A549 (cell line): ENCODE measurements around the gene OBP2A. TPM values are rescaled to one million over a fixed set of nuclear protein-coding genes. Genes with fewer than 3 reads are reported as not detected.

ENCODE experiments used
- ATAC-seq, 2 experiments: fragments of 200-7000 bp in 1 of 2; fragments of >200 bp in 1 of 2; cut with Nextera tagmentation in 1 of 2; cut with Tn5 transposase in 1 of 2; 3 replicates each; pipeline versions ENCODE4 v1.8.0 to v1.9.1; 2018 to 2020; ENCODE audit warnings: mild to moderate bottlenecking in 1 of 2, moderate library complexity in 1 of 2
- CTCF ChIA-PET: fragments of 300-600 bp; sonication (Branson Sonifier 250); formaldehyde crosslinking; extraction: SDS; loops from one replicate; lab custom pipeline; 2021; ENCODE audit warnings: antibody characterized with exemption, inconsistent platforms; lab: Yijun Ruan, JAX
- POLR2A ChIA-PET: fragments of 350-600 bp; formaldehyde crosslinking; extraction: SDS; loops from one replicate; lab custom pipeline; 2021; ENCODE audit warnings: antibody characterized with exemption, inconsistent platforms; lab: Yijun Ruan, JAX
- DNase-seq, 2 experiments: peaks; one replicate each; pipeline versions ENCODE4 v3.0.0 to v3.0.0-alpha.2; 2011 to 2016; ENCODE audit warnings: low read depth in 1 of 2, low spot score in 1 of 2
- FAIRE-seq: peaks from 2 replicates; lab custom pipeline; 2011; peaks lifted over from hg19 to GRCh38; lab: Jason Lieb, UNC
- H3K27ac ChIP-seq, 2 experiments: fragments of >200 bp; sonication (Bioruptor Twin); formaldehyde crosslinking; 3 replicates each; pipeline ENCODE4 v1.5.1; 2016 to 2017
- H3K4me1 ChIP-seq: fragments of >200 bp; sonication (Bioruptor Twin); formaldehyde crosslinking; 3 replicates; pipeline ENCODE4 v1.6.1; 2016
- H3K4me2 ChIP-seq: fragments of >200 bp; sonication (Bioruptor Twin); formaldehyde crosslinking; 3 replicates; pipeline ENCODE4 v1.6.1; 2016
- H3K4me3 ChIP-seq: fragments of >200 bp; sonication (Bioruptor Twin); formaldehyde crosslinking; 3 replicates; pipeline ENCODE4 v1.5.1; 2016
- H3K9me3 ChIP-seq: fragments of >200 bp; sonication (Bioruptor Twin); formaldehyde crosslinking; 3 replicates; pipeline ENCODE4 v1.6.1; 2016
- CBX2 ChIP-seq: fragments of 200-600 bp; sonication (generic); IDR thresholded peaks from 2 replicates; pipeline ENCODE4 v1.6.1; 2016; ENCODE audit warnings: low read depth, mild to moderate bottlenecking, borderline replicate concordance
- CTCF ChIP-seq: fragments of >200 bp; sonication (Bioruptor Twin); formaldehyde crosslinking; IDR thresholded peaks from 3 replicates; pipeline ENCODE4 v1.5.1; 2016
- E2F6 ChIP-seq: IDR thresholded peaks from 2 replicates; pipeline ENCODE4 v1.6.1; 2012; ENCODE audit warnings: low read depth, borderline replicate concordance
- EHMT2 ChIP-seq: fragments of 200-600 bp; sonication (generic); IDR thresholded peaks from 2 replicates; pipeline ENCODE4 v1.6.1; 2016; ENCODE audit warnings: antibody characterized with exemption, low read depth, mild to moderate bottlenecking, moderate library complexity
- EP300 ChIP-seq, 2 experiments: fragments of >200 bp; sonication (Bioruptor Twin); formaldehyde crosslinking; IDR thresholded peaks; 2 replicates in 1 of 2; 3 replicates in 1 of 2; pipeline ENCODE4 v1.6.1; 2016 to 2017
- ESRRA ChIP-seq: fragments of 150-350 bp; IDR thresholded peaks from 2 replicates; pipeline ENCODE4 v1.6.1; 2014; ENCODE audit warnings: mild to moderate bottlenecking, low read length, borderline replicate concordance
- FOSB ChIP-seq: fragments of 250-450 bp; sonication (Bioruptor Pico); IDR thresholded peaks from 2 replicates; pipeline ENCODE4 v1.5.0; 2020; ENCODE audit warnings: mild to moderate bottlenecking, moderate library complexity
- FOSL2 ChIP-seq, 2 experiments: fragments of 450-650 bp in 1 of 2; fragments of >200 bp in 1 of 2; sonication (Bioruptor Twin) in 1 of 2; formaldehyde crosslinking; IDR thresholded peaks; 2 replicates each; pipeline versions ENCODE4 v1.5.0 to v1.6.1; 2016 to 2020; ENCODE audit warnings: mild to moderate bottlenecking in 1 of 2, moderate library complexity in 1 of 2
- FOXS1 ChIP-seq: fragments of 250-450 bp; sonication (Bioruptor Pico); IDR thresholded peaks from 2 replicates; pipeline ENCODE4 v1.5.0; 2020; ENCODE audit warnings: mild to moderate bottlenecking, moderate library complexity
- HOXA7 ChIP-seq: fragments of 250-450 bp; sonication (Bioruptor Pico); IDR thresholded peaks from 2 replicates; pipeline ENCODE4 v1.5.0; 2020; ENCODE audit warnings: mild to moderate bottlenecking, moderate library complexity
- NFE2L2 ChIP-seq: fragments of 150-350 bp; conservative IDR thresholded peaks from 2 replicates; pipeline ENCODE4 v1.6.1; 2014; ENCODE audit warnings: low read length
- NPAS2 ChIP-seq: fragments of 250-450 bp; sonication (Bioruptor Pico); IDR thresholded peaks from 2 replicates; pipeline ENCODE4 v1.8.0; 2022; ENCODE audit warnings: mild to moderate bottlenecking, moderate library complexity, borderline replicate concordance
- NR3C1 ChIP-seq: fragments of >200 bp; sonication (Bioruptor Twin); formaldehyde crosslinking; IDR thresholded peaks from 3 replicates; pipeline ENCODE4 v1.6.1; 2017
- POLR2A ChIP-seq: IDR thresholded peaks from 2 replicates; pipeline ENCODE4 v1.6.1; 2012; ENCODE audit warnings: mild to moderate bottlenecking, low read length
- RAD21 ChIP-seq, 2 experiments: fragments of >200 bp in 1 of 2; sonication (Bioruptor Twin) in 1 of 2; formaldehyde crosslinking in 1 of 2; IDR thresholded peaks in 1 of 2; conservative IDR thresholded peaks in 1 of 2; 2 replicates in 1 of 2; 3 replicates in 1 of 2; pipeline ENCODE4 v1.6.1; 2012 to 2018; ENCODE audit warnings: inconsistent platforms in 1 of 2
- RARB ChIP-seq: fragments of 250-450 bp; sonication (Bioruptor Pico); IDR thresholded peaks from 2 replicates; pipeline ENCODE4 v1.8.0; 2021; ENCODE audit warnings: mild to moderate bottlenecking, moderate library complexity
- RCOR1 ChIP-seq: fragments of 150-350 bp; IDR thresholded peaks from 2 replicates; pipeline ENCODE4 v1.6.1; 2014; ENCODE audit warnings: antibody characterized with exemption, low read length, low read depth
- SMC3 ChIP-seq: fragments of >200 bp; sonication (Bioruptor Twin); formaldehyde crosslinking; IDR thresholded peaks from 3 replicates; pipeline ENCODE4 v1.6.1; 2018; ENCODE audit warnings: inconsistent platforms
- TFCP2L1 ChIP-seq: fragments of 250-450 bp; sonication (Bioruptor Pico); IDR thresholded peaks from 2 replicates; pipeline ENCODE4 v1.5.0; 2021; ENCODE audit warnings: mild to moderate bottlenecking
- TP53 ChIP-seq: fragments of 250-450 bp; sonication (Bioruptor Pico); IDR thresholded peaks from 2 replicates; pipeline ENCODE4 v1.5.0; 2021; ENCODE audit warnings: mild to moderate bottlenecking, moderate library complexity
- ZFP36 ChIP-seq: fragments of 450-650 bp; IDR thresholded peaks from 2 replicates; pipeline ENCODE4 v1.6.1; 2014; ENCODE audit warnings: borderline replicate concordance; ENCODE audit not compliant: partially characterized antibody
- ZNF302 ChIP-seq: fragments of 250-450 bp; sonication (Bioruptor Pico); IDR thresholded peaks from 2 replicates; pipeline ENCODE4 v1.9.0; 2021; ENCODE audit warnings: inconsistent platforms, mild to moderate bottlenecking, moderate library complexity
- ZSCAN20 ChIP-seq: fragments of 250-450 bp; sonication (Bioruptor Pico); IDR thresholded peaks from 2 replicates; pipeline ENCODE4 v1.8.0; 2022; ENCODE audit warnings: mild to moderate bottlenecking, moderate library complexity
- WGBS: methylation state at CpG from one replicate; pipeline ENCODE4 v1.1.6; 2017; ENCODE audit errors: missing lambda C conversion rate; 5-methylcytosine and 5-hydroxymethylcytosine counted together
- polyA plus RNA-seq, 4 experiments: library from polyadenylated mRNA; depleted of rRNA in 3 of 4; stranded (reverse); fragments of >200 nt; fragmentation: RNase III in 1 of 4; extraction: RNeasy Plus Mini Kit Qiagen cat#74134 plus additional on column Dnase treatment in 1 of 4; gene quantifications; 2 replicates in 3 of 4; 3 replicates in 1 of 4; pipeline ENCODE4 v1.2.3, GENCODE V29; 2011 to 2017
- TF ChIP-seq, protein P1 (sequence below): fragments of 250-450 bp; sonication (Bioruptor Pico); IDR thresholded peaks from 2 replicates; pipeline ENCODE4 v1.5.0; 2021; ENCODE audit warnings: mild to moderate bottlenecking, moderate library complexity, borderline replicate concordance
- TF ChIP-seq, protein P2 (sequence below): fragments of 150-350 bp; IDR thresholded peaks from 2 replicates; pipeline ENCODE4 v1.6.1; 2014; ENCODE audit warnings: low read depth, mild to moderate bottlenecking, low read length
- TF ChIP-seq, protein P3 (sequence below): IDR thresholded peaks from 2 replicates; pipeline ENCODE4 v1.6.1; 2012
- TF ChIP-seq, protein P4 (sequence below): IDR thresholded peaks from 2 replicates; pipeline ENCODE4 v1.6.1; 2012

OBP2A gene
- polyA plus RNA-seq, 2 of the 4 experiments (the other 2 are of a cell fraction): not detected

DNA sequence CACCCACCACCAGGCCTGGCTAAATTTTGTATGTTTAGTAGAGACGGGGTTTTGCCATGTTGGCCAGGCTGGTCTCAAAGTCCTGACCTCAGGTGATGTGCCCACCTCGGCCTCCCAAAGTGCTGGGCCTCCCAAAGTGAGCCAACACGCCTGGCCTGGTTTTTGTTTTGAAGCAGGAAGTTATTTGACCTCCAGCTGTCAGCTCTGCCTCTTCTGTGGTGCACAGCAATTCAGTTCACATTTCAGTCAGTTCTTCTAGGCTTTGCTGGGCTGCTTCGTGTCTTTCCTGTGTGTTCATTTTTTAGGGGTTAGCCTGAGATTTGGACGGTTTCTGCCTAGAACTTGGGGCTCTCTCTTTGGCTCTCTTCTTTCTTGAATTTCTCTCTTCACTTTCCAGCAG lies 15.8 kb upstream of the OBP2A start:
- TF ChIP-seq RARB (CRISPR knock-in tag) (no peak), E2F6 (no peak)
- H3K4me1 ChIP-seq: peaks cover 6% of the 10 kb centered on the region; the same call in 1 of the 3 replicates
- no peak overlapping the region for H3K4me3 ChIP-seq
- no peak for FAIRE-seq
- no peak for DNase-seq
- H3K4me2 ChIP-seq: no peak overlapping the region
- CTCF ChIA-PET: interaction anchor here (0.6 to 1.5 kb wide), 5 partner anchors 9 to 101 kb away, joined by 3 to 4 read pairs (median 4); no protein-coding TSS in a partner anchor
- ATAC-seq: no peak
- WGBS: 43% methylated on average over 5 of the region's 5 CpGs
- H3K27ac ChIP-seq: no peak overlapping the region
- no peaks in the 10 kb centered on the region for H3K9me3 ChIP-seq
- POLR2A ChIA-PET: no interaction called here

DNA sequence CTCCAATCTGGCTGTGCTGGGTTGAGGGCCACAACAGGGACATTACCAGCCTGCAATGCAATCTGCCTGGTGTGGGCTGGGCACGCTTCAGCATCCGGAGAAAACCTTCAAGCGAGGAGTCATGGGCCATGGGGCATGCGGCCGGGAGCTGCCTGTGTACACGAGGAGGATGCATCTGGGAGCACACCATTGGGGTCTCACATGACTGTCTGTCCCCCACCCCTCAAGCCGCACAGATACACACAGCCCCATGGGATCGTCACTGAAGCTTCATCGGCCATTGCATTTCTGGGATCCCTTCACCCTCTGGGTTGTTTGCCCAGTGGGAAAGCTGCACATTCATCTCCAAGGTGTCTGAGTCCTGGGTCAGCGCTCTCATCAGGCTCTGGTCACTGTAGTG lies 14.8 kb upstream of the OBP2A start:
- DNase-seq (no peak), FAIRE-seq (no peak), ATAC-seq (no peak)
- Histone ChIP-seq H3K4me2 (no peak overlapping the region), H3K9me3 (no peaks in the 10 kb centered on the region), H3K4me3 (no peak overlapping the region), H3K4me1 (peaks cover 6% of the 10 kb centered on the region; the same call in 1 of the 3 replicates), H3K27ac (no peak overlapping the region)
- WGBS: 56% methylated on average over 10 of the region's 10 CpGs
- TF ChIP-seq POLR2A (no peak), NR3C1 (no peak), RARB (CRISPR knock-in tag) (no peak), RAD21 (conservative IDR thresholded peaks at IDR 0.05 in 1 of 2, IDR thresholded peaks at IDR 0.05 in 1 of 2) (no peak), RCOR1 (no peak), NFE2L2 (no peak), TP53 (CRISPR knock-in tag) (no peak), EP300 (IDR thresholded peaks at IDR 0.05) (no peak), TFCP2L1 (CRISPR knock-in tag) (no peak), HOXA7 (CRISPR knock-in tag) (no peak), CBX2 (no peak), CTCF (no peak), FOSB (CRISPR knock-in tag) (no peak), FOSL2 (IDR thresholded peaks at IDR 0.05) (no peak), FOSL2 (CRISPR knock-in tag; IDR thresholded peaks at IDR 0.05) (no peak)
- TF ChIP-seq, protein P1, sequence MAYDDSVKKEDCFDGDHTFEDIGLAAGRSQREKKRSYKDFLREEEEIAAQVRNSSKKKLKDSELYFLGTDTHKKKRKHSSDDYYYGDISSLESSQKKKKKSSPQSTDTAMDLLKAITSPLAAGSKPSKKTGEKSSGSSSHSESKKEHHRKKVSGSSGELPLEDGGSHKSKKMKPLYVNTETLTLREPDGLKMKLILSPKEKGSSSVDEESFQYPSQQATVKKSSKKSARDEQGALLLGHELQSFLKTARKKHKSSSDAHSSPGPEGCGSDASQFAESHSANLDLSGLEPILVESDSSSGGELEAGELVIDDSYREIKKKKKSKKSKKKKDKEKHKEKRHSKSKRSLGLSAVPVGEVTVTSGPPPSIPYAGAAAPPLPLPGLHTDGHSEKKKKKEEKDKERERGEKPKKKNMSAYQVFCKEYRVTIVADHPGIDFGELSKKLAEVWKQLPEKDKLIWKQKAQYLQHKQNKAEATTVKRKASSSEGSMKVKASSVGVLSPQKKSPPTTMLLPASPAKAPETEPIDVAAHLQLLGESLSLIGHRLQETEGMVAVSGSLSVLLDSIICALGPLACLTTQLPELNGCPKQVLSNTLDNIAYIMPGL (CRISPR knock-in tag): no peak
- ChIA-PET CTCF (interaction anchor here (1.0 to 1.2 kb wide), 3 partner anchors 8 to 73 kb away, joined by 3 to 4 read pairs (median 4); no protein-coding TSS in a partner anchor), POLR2A (no interaction called here)

- no peak overlapping the region for H3K4me3 ChIP-seq
- CTCF ChIA-PET: interaction anchor here (1.5 kb wide), 1 partner anchor 28 kb away, joined by 8 read pairs; no protein-coding TSS in a partner anchor
Observed at GRCh38 chr9:135533113-135533512, 12.8 kb upstream of the OBP2A start.

More at GRCh38 chr9:135533113-135533512, 12.8 kb upstream of the OBP2A start:
- TF ChIP-seq SMC3 (no peak), FOXS1 (CRISPR knock-in tag) (no peak), NR3C1 (no peak), ESRRA (no peak), EHMT2 (no peak), ZFP36 (no peak), ZNF302 (CRISPR knock-in tag) (no peak), ZSCAN20 (CRISPR knock-in tag) (no peak), FOSL2 (IDR thresholded peaks at IDR 0.05) (no peak), FOSL2 (CRISPR knock-in tag; IDR thresholded peaks at IDR 0.05) (no peak), NPAS2 (CRISPR knock-in tag) (no peak), RCOR1 (no peak), TP53 (CRISPR knock-in tag) (no peak), HOXA7 (CRISPR knock-in tag) (no peak), POLR2A (no peak)
- TF ChIP-seq, protein P2, sequence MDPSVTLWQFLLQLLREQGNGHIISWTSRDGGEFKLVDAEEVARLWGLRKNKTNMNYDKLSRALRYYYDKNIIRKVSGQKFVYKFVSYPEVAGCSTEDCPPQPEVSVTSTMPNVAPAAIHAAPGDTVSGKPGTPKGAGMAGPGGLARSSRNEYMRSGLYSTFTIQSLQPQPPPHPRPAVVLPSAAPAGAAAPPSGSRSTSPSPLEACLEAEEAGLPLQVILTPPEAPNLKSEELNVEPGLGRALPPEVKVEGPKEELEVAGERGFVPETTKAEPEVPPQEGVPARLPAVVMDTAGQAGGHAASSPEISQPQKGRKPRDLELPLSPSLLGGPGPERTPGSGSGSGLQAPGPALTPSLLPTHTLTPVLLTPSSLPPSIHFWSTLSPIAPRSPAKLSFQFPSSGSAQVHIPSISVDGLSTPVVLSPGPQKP: no peak
- TF ChIP-seq, protein P3, sequence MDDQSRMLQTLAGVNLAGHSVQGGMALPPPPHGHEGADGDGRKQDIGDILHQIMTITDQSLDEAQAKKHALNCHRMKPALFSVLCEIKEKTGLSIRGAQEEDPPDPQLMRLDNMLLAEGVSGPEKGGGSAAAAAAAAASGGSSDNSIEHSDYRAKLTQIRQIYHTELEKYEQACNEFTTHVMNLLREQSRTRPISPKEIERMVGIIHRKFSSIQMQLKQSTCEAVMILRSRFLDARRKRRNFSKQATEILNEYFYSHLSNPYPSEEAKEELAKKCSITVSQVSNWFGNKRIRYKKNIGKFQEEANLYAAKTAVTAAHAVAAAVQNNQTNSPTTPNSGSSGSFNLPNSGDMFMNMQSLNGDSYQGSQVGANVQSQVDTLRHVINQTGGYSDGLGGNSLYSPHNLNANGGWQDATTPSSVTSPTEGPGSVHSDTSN: no peak
- TF ChIP-seq, protein P4, sequence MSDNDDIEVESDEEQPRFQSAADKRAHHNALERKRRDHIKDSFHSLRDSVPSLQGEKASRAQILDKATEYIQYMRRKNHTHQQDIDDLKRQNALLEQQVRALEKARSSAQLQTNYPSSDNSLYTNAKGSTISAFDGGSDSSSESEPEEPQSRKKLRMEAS: no peak
- TF ChIP-seq, all 56 proteins: peak for 0
- peak in 1 of 2 experiments; percentile 21 for DNase-seq
- ATAC-seq: peak; percentile 57 to 76
- 59% methylated on average over 3 of the region's 3 CpGs for WGBS
- POLR2A ChIA-PET: interaction anchor here (1.0 kb wide), 1 partner anchor 15 kb away, joined by 3 read pairs; no protein-coding TSS in a partner anchor
- FAIRE-seq: no peak
- Histone ChIP-seq H3K4me1 (no peaks in the 10 kb centered on the region), H3K4me2 (no peak overlapping the region), H3K9me3 (no peaks in the 10 kb centered on the region), H3K27ac (no peak overlapping the region)
